H1 (cell line): ENCODE measurements around the gene ANKH. TPM values are rescaled to one million over a fixed set of nuclear protein-coding genes. Genes with fewer than 3 reads are reported as not detected.

Experiments
- CTCF ChIA-PET: fragments of 300-600 bp; sonication (Branson Sonifier 250); formaldehyde crosslinking; loops from one replicate; lab custom pipeline; 2021; ENCODE audit not compliant: partially characterized antibody; lab: Charles Lee
- POLR2A ChIA-PET: fragments of 300-600 bp; sonication (Branson Sonifier 250); formaldehyde crosslinking; loops from one replicate; lab custom pipeline; 2021; ENCODE audit warnings: inconsistent platforms; ENCODE audit not compliant: partially characterized antibody; lab: Charles Lee
- DNase-seq, 2 experiments: peaks; one replicate each; pipeline versions ENCODE4 v3.0.0 to v3.0.0-alpha.2; 2010 to 2022; ENCODE audit warnings: low spot score in 2 of 2, low read depth in 1 of 2, mixed read lengths in 1 of 2
- FAIRE-seq: peaks from 2 replicates; lab custom pipeline; 2011; peaks lifted over from hg19 to GRCh38; lab: Jason Lieb, UNC
- H2AFZ ChIP-seq: 2 replicates; pipeline ENCODE4 v1.8.1; 2012; ENCODE audit warnings: low read length, inconsistent platforms
- H2AK5ac ChIP-seq: 2 replicates; pipeline ENCODE4 v1.6.1; 2013; ENCODE audit warnings: low read depth, low read length
- H2BK120ac ChIP-seq: replicated peaks from 2 replicates; pipeline ENCODE3; 2013; ENCODE audit warnings: low read depth, low read length, inconsistent platforms
- H2BK12ac ChIP-seq: 2 replicates; pipeline ENCODE4 v1.6.1; 2013; ENCODE audit warnings: low read depth, low read length
- H2BK15ac ChIP-seq: 2 replicates; pipeline ENCODE4 v1.6.1; 2013; ENCODE audit warnings: low read length
- H2BK20ac ChIP-seq: 2 replicates; pipeline ENCODE4 v1.6.1; 2013; ENCODE audit warnings: low read length
- H2BK5ac ChIP-seq: 2 replicates; pipeline ENCODE4 v1.6.1; 2013; ENCODE audit warnings: low read depth, low read length
- H3K14ac ChIP-seq: 2 replicates; pipeline ENCODE4 v1.6.1; 2013; ENCODE audit warnings: inconsistent platforms; ENCODE audit not compliant: insufficient read length
- H3K18ac ChIP-seq: 2 replicates; pipeline ENCODE4 v1.6.1; 2013; ENCODE audit warnings: low read length; ENCODE audit errors: extremely low read depth
- H3K23ac ChIP-seq: 2 replicates; pipeline ENCODE4 v1.6.1; 2013; ENCODE audit warnings: inconsistent platforms; ENCODE audit not compliant: insufficient read length
- H3K23me2 ChIP-seq: 2 replicates; pipeline ENCODE4 v1.6.1; 2013; ENCODE audit warnings: low read depth, low read length
- H3K27ac ChIP-seq: 2 replicates; pipeline ENCODE4 v1.6.1; 2011; ENCODE audit warnings: low read depth, low read length, inconsistent platforms
- H3K27me3 ChIP-seq, 4 experiments: replicated peaks in 1 of 4; 1 replicate in 1 of 4; 2 replicates in 3 of 4; pipeline versions ENCODE4 v1.6.1 to v1.8.1; 2011 to 2013; ENCODE audit warnings: low read length in 3 of 4, mild to moderate bottlenecking in 3 of 4, inconsistent platforms in 2 of 4, mixed read lengths in 2 of 4, moderate library complexity in 1 of 4; ENCODE audit not compliant: control insufficient read depth in 3 of 4, insufficient read depth in 3 of 4; ENCODE audit errors: extremely low read depth in 1 of 4
- H3K36me3 ChIP-seq, 4 experiments: 2 replicates each; pipeline versions ENCODE4 v1.6.1 to v1.8.1; 2011 to 2013; ENCODE audit warnings: mild to moderate bottlenecking in 4 of 4, low read length in 3 of 4, moderate library complexity in 2 of 4, control low read depth in 1 of 4, inconsistent platforms in 1 of 4; ENCODE audit not compliant: insufficient read depth in 4 of 4, control insufficient read depth in 2 of 4
- H3K4ac ChIP-seq: replicated peaks from 2 replicates; pipeline ENCODE3; 2013; ENCODE audit warnings: low read length, low read depth, mixed read lengths, inconsistent platforms; ENCODE audit not compliant: insufficient read length
- H3K4me1 ChIP-seq, 4 experiments: replicated peaks in 1 of 4; 1 replicate in 1 of 4; 2 replicates in 3 of 4; pipeline versions ENCODE4 v1.6.1 to v1.8.1; 2011 to 2013; ENCODE audit warnings: low read length in 3 of 4, inconsistent platforms in 2 of 4, mixed read lengths in 1 of 4; ENCODE audit not compliant: insufficient read depth in 4 of 4, control insufficient read depth in 3 of 4
- H3K4me2 ChIP-seq, 2 experiments: 2 replicates each; pipeline versions ENCODE4 v1.6.1 to v1.8.1; 2011 to 2013; ENCODE audit warnings: low read depth in 2 of 2, low read length in 2 of 2, control low read depth in 1 of 2, inconsistent platforms in 1 of 2, mild to moderate bottlenecking in 1 of 2; ENCODE audit not compliant: insufficient read depth in 1 of 2
- H3K4me3 ChIP-seq, 4 experiments: fragments of 200-600, 300-600 bp in 1 of 4; sonication (generic), shearing (Covaris generic), sonication (Bioruptor Twin) in 1 of 4; 2 replicates each; pipeline versions ENCODE4 v1.5.1 to v1.8.1; 2011 to 2016; ENCODE audit warnings: low read length in 4 of 4, low read depth in 3 of 4, control low read depth in 2 of 4, inconsistent platforms in 2 of 4, mild to moderate bottlenecking in 2 of 4, mixed read lengths in 1 of 4, moderate library complexity in 1 of 4; ENCODE audit not compliant: insufficient read depth in 2 of 4; ENCODE audit errors: extremely low read depth in 1 of 4
- H3K56ac ChIP-seq: replicated peaks from 2 replicates; pipeline ENCODE3; 2013; ENCODE audit warnings: low read depth, mild to moderate bottlenecking, mixed read lengths, low read length, inconsistent platforms; ENCODE audit not compliant: insufficient read length
- H3K79me1 ChIP-seq: 2 replicates; pipeline ENCODE4 v1.6.1; 2013; ENCODE audit warnings: low read depth, low read length, control low read depth
- H3K79me2 ChIP-seq, 2 experiments: 2 replicates each; pipeline versions ENCODE4 v1.6.1 to v1.8.1; 2012 to 2013; ENCODE audit warnings: low read length in 2 of 2, mild to moderate bottlenecking in 2 of 2, inconsistent platforms in 1 of 2; ENCODE audit not compliant: insufficient read depth in 2 of 2, control insufficient read depth in 1 of 2
- H3K9ac ChIP-seq, 4 experiments: replicated peaks in 1 of 4; 1 replicate in 1 of 4; 2 replicates in 3 of 4; pipeline versions ENCODE4 v1.6.1 to v1.8.1; 2011 to 2013; ENCODE audit warnings: low read depth in 3 of 4, low read length in 3 of 4, control low read depth in 2 of 4, mild to moderate bottlenecking in 2 of 4, moderate library complexity in 2 of 4, inconsistent platforms in 1 of 4; ENCODE audit errors: extremely low read depth in 1 of 4
- H3K9me3 ChIP-seq, 2 experiments: 2 replicates each; pipeline versions ENCODE4 v1.6.1 to v1.8.1; 2012 to 2013; ENCODE audit warnings: mild to moderate bottlenecking in 2 of 2, moderate library complexity in 2 of 2, control low read depth in 1 of 2, inconsistent platforms in 1 of 2, low read depth in 1 of 2, low read length in 1 of 2, mixed read lengths in 1 of 2; ENCODE audit not compliant: insufficient read depth in 2 of 2
- H4K20me1 ChIP-seq, 2 experiments: replicated peaks in 1 of 2; 2 replicates each; pipeline versions ENCODE3 to v1.8.1; 2011 to 2013; ENCODE audit warnings: inconsistent platforms in 2 of 2, low read length in 2 of 2, mild to moderate bottlenecking in 1 of 2; ENCODE audit not compliant: insufficient read depth in 2 of 2, control insufficient read depth in 1 of 2
- H4K5ac ChIP-seq: 2 replicates; pipeline ENCODE4 v1.6.1; 2013; ENCODE audit warnings: low read length, low read depth, mixed read lengths, inconsistent platforms; ENCODE audit not compliant: insufficient read length
- H4K8ac ChIP-seq: 2 replicates; pipeline ENCODE4 v1.8.0; 2013; ENCODE audit warnings: mild to moderate bottlenecking, moderate library complexity, low read length, inconsistent platforms; ENCODE audit not compliant: insufficient read depth; ENCODE audit errors: extremely low read depth
- H4K91ac ChIP-seq: replicated peaks from 2 replicates; pipeline ENCODE3; 2013; ENCODE audit warnings: low read length, mixed read lengths, inconsistent platforms; ENCODE audit not compliant: insufficient read length
- CTCF ChIP-seq, 3 experiments: IDR thresholded peaks; 1 replicate in 2 of 3; 2 replicates in 1 of 3; pipeline versions ENCODE4 v1.5.1 to v1.6.1; 2011; ENCODE audit warnings: low read length in 3 of 3, mild to moderate bottlenecking in 3 of 3, inconsistent platforms in 2 of 3, low read depth in 1 of 3, moderate library complexity in 1 of 3; ENCODE audit not compliant: insufficient read depth in 1 of 3; ENCODE audit errors: control extremely low read depth in 1 of 3
- RAD21 ChIP-seq, 2 experiments: IDR thresholded peaks in 1 of 2; conservative IDR thresholded peaks in 1 of 2; 2 replicates each; pipeline ENCODE4 v1.6.1; 2011; ENCODE audit warnings: low read depth in 2 of 2, low read length in 2 of 2, improper control_type of control experiment in 1 of 2, inconsistent platforms in 1 of 2, mild to moderate bottlenecking in 1 of 2, moderate library complexity in 1 of 2
- WGBS, 2 experiments: shearing (Covaris generic) in 1 of 2; methylation state at CpG; one replicate each; pipeline versions ENCODE4 v1.1.6 to v1.1.7; 2013 to 2015; ENCODE audit warnings: low lambda C conversion rate in 2 of 2, mixed read lengths in 2 of 2, inconsistent platforms in 1 of 2, low coverage in 1 of 2, missing lambda C conversion rate in 1 of 2; ENCODE audit not compliant: insufficient replicate concordance in 2 of 2, insufficient coverage in 1 of 2, insufficient read length in 1 of 2; ENCODE audit errors: extremely low coverage in 1 of 2, missing lambda C conversion rate in 1 of 2; 5-methylcytosine and 5-hydroxymethylcytosine counted together
- polyA plus RNA-seq, 7 experiments: library from polyadenylated mRNA; depleted of rRNA in 3 of 7; stranded (reverse) in 5 of 7; unstranded in 2 of 7; fragments of >200 nt in 5 of 7; fragments of 200-250 nt in 2 of 7; gene quantifications; 1 replicate in 5 of 7; 2 replicates in 1 of 7; 4 replicates in 1 of 7; pipeline versions ENCODE4 v1.2.1 to v1.2.3, GENCODE V29; 2011 to 2013; ENCODE audit warnings: missing spikeins in 2 of 7, mixed read lengths in 2 of 7
- total RNA-seq: library from RNA; stranded (reverse); fragmentation: NEBNext Ultra II Directional; extraction: Animal tissue kit (Norgen Biotek cat#: 25700); gene quantifications from 2 replicates; pipeline ENCODE4 v1.2.1, GENCODE V29; 2021
- TF ChIP-seq, protein P1 (sequence below): IDR thresholded peaks from 2 replicates; pipeline ENCODE4 v1.6.1; 2011; ENCODE audit warnings: low read depth, mild to moderate bottlenecking, low read length; ENCODE audit not compliant: insufficient read depth

Gene ANKH
- total and polyA plus RNA-seq, 2 of the 8 experiments (the other 6 are each of a cell fraction or from before 2014, with no cell fraction given): 5.3 to 13.0 TPM

GRCh38 chr5:14895301-14895700 is 23.7 kb upstream of the ANKH start:
- Histone ChIP-seq H2BK5ac (no peak overlapping the region), H4K91ac (no peak overlapping the region), H4K20me1 (no peaks in the 10 kb centered on the region), H2BK120ac (no peak overlapping the region), H2BK12ac (no peak overlapping the region), H2AFZ (no peak overlapping the region), H3K9me3 (no peaks in the 10 kb centered on the region), H4K5ac (no peak overlapping the region), H3K27me3 (no peaks in the 10 kb centered on the region), H3K23me2 (no peaks in the 10 kb centered on the region), H3K79me2 (no peaks in the 10 kb centered on the region), H3K79me1 (no peaks in the 10 kb centered on the region), H3K23ac (no peak overlapping the region), H2BK20ac (no peak overlapping the region), H2AK5ac (no peak overlapping the region), H3K18ac (no peak overlapping the region), H4K8ac (no peak overlapping the region), H3K4me1 (no peaks in the 10 kb centered on the region), H3K56ac (no peak overlapping the region), H3K4me2 (no peak overlapping the region), H3K27ac (no peak overlapping the region), H3K4me3 (no peak overlapping the region), H2BK15ac (no peak overlapping the region), H3K4ac (no peak overlapping the region), H3K36me3 (no peaks in the 10 kb centered on the region)
- 92% methylated on average over 6 of the region's 6 CpGs; no CpG with 5 or more reads in 1 of the 2 experiments for WGBS, 2 experiments
- POLR2A ChIA-PET: no interaction called here
- no peak for DNase-seq
- TF ChIP-seq RAD21 (IDR thresholded peaks at IDR 0.05 in 1 of 2, conservative IDR thresholded peaks at IDR 0.05 in 1 of 2; ENCODE audit: low read depth in 2 of 2, low read length in 2 of 2) (peak in 1 of 2 experiments; percentile 21; a peak in 1 of 4 replicates), CTCF (IDR thresholded peaks at IDR 0.05; ENCODE audit: control extremely low read depth in 1 of 3, insufficient read depth in 1 of 3, low read depth in 1 of 3, low read length in 3 of 3) (peak in 1 of 3 experiments; percentile 9; a peak in 1 of 4 replicates)
- TF ChIP-seq, protein P1, sequence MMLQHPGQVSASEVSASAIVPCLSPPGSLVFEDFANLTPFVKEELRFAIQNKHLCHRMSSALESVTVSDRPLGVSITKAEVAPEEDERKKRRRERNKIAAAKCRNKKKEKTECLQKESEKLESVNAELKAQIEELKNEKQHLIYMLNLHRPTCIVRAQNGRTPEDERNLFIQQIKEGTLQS: no peak
- TF ChIP-seq, all 59 proteins: peak for 2
- CTCF ChIA-PET: interaction anchor here (0.6 to 1.5 kb wide), 7 partner anchors 10 to 1059 kb away, joined by 3 to 4 read pairs (median 3); no protein-coding TSS in a partner anchor
- Histone ChIP-seq H3K9ac (no peak overlapping the region), H3K14ac (no peak overlapping the region)
- FAIRE-seq: no peak
